ENCODE data around the gene LRP1B.

LRP1B gene

GRCh38 chr2:142042536-142043199, 88.1 kb downstream of the LRP1B start:
- in situ Hi-C loops (cut with MboI; ENCODE audit: low sequenced_read_pairs), result no loop called here

- in situ Hi-C loops (cut with MboI; ENCODE audit: low sequenced_read_pairs), result no loop called here
These were observed 88.8 kb downstream of the LRP1B start for GRCh38 chr2:142041996-142042395.

- in situ Hi-C loops (cut with MboI; ENCODE audit: low sequenced_read_pairs), result no loop called here
These were observed 89.7 kb downstream of the LRP1B start for GRCh38 chr2:142041105-142041504.

GRCh38 chr2:142040556-142040955, 90.3 kb downstream of the LRP1B start:
- in situ Hi-C loops (cut with MboI; ENCODE audit: low sequenced_read_pairs), result no loop called here

- in situ Hi-C loops (cut with MboI; ENCODE audit: low sequenced_read_pairs), result no loop called here
These were observed 92.0 kb downstream of the LRP1B start for GRCh38 chr2:142038826-142039225.

- in situ Hi-C loops (cut with MboI; ENCODE audit: low sequenced_read_pairs), result no loop called here
These were observed 93.1 kb downstream of the LRP1B start for GRCh38 chr2:142037744-142038143.

GRCh38 chr2:142037066-142037465, 93.8 kb downstream of the LRP1B start:
- in situ Hi-C loops (cut with MboI; ENCODE audit: low sequenced_read_pairs), result no loop called here

- in situ Hi-C loops (cut with MboI; ENCODE audit: low sequenced_read_pairs), result no loop called here
These were observed 97.4 kb downstream of the LRP1B start for GRCh38 chr2:142033393-142033792.

- in situ Hi-C loops (cut with MboI; ENCODE audit: low sequenced_read_pairs), result no loop called here
These were observed 99.2 kb downstream of the LRP1B start for GRCh38 chr2:142031656-142032055.

- in situ Hi-C loops (cut with MboI; ENCODE audit: low sequenced_read_pairs), result no loop called here
These were observed 100.1 kb downstream of the LRP1B start for GRCh38 chr2:142030735-142031134.

- in situ Hi-C loops (cut with MboI; ENCODE audit: low sequenced_read_pairs), result no loop called here
These were observed 100.8 kb downstream of the LRP1B start for GRCh38 chr2:142029974-142030373.

GRCh38 chr2:142025394-142025793, 105.4 kb downstream of the LRP1B start:
- in situ Hi-C loops (cut with MboI; ENCODE audit: low sequenced_read_pairs), result no loop called here

GRCh38 chr2:142020368-142020767, 110.4 kb downstream of the LRP1B start:
- in situ Hi-C loops (cut with MboI; ENCODE audit: low sequenced_read_pairs), result no loop called here

GRCh38 chr2:142014536-142014935, 116.3 kb downstream of the LRP1B start:
- in situ Hi-C loops (cut with MboI; ENCODE audit: low sequenced_read_pairs), result no loop called here

- in situ Hi-C loops (cut with MboI; ENCODE audit: low sequenced_read_pairs), result no loop called here
These were observed 118.0 kb downstream of the LRP1B start for GRCh38 chr2:142012797-142013196.

GRCh38 chr2:142010477-142011270, 120.1 kb downstream of the LRP1B start:
- in situ Hi-C loops (cut with MboI; ENCODE audit: low sequenced_read_pairs), result no loop called here

- in situ Hi-C loops (cut with MboI; ENCODE audit: low sequenced_read_pairs), result no loop called here
These were observed 122.6 kb downstream of the LRP1B start for GRCh38 chr2:142008135-142008744.

- in situ Hi-C loops (cut with MboI; ENCODE audit: low sequenced_read_pairs), result no loop called here
These were observed 136.8 kb downstream of the LRP1B start for GRCh38 chr2:141994066-141994465.

GRCh38 chr2:141992695-141993094, 138.1 kb downstream of the LRP1B start:
- in situ Hi-C loops (cut with MboI; ENCODE audit: low sequenced_read_pairs), result no loop called here

GRCh38 chr2:141968433-141968832, 162.4 kb downstream of the LRP1B start:
- in situ Hi-C loops (cut with MboI; ENCODE audit: low sequenced_read_pairs), result no loop called here

- in situ Hi-C loops (cut with MboI; ENCODE audit: low sequenced_read_pairs), result no loop called here
These were observed 162.8 kb downstream of the LRP1B start for GRCh38 chr2:141967980-141968379.

- in situ Hi-C loops (cut with MboI; ENCODE audit: low sequenced_read_pairs), result no loop called here
These were observed 163.3 kb downstream of the LRP1B start for GRCh38 chr2:141967503-141967902.
